ENCODE data around the gene RBM4. TPM values are rescaled to one million over a fixed set of nuclear protein-coding genes. Genes with fewer than 3 reads are reported as not detected.

Gene RBM4
- total and polyA plus RNA-seq, 2 experiments from 2014 or later, result 79.0 to 121 TPM

- Histone ChIP-seq H2AFZ (no peak overlapping the region), H3K4me2 (ENCODE audit: unreplicated experiment) (no peak overlapping the region), H3K4me3 (no peak overlapping the region), H3K36me3 (ENCODE audit: low read depth) (no peaks in the 10 kb centered on the region), H3F3A (ENCODE audit: insufficient read depth) (no peaks in the 10 kb centered on the region), H3K9ac (no peak overlapping the region), H3K27ac (no peak overlapping the region), H3K27me3 (replicated peaks; ENCODE audit: insufficient read depth) (no peaks in the 10 kb centered on the region), H3K79me2 (ENCODE audit: insufficient read depth) (no peaks in the 10 kb centered on the region), H3K9me3 (ENCODE audit: low read depth) (no peaks in the 10 kb centered on the region), H3K4me1 (ENCODE audit: insufficient read depth) (no peaks in the 10 kb centered on the region), H4K20me1 (ENCODE audit: insufficient read depth) (no peaks in the 10 kb centered on the region), H3K9me2 (ENCODE audit: insufficient read depth) (no peaks in the 10 kb centered on the region)
- in situ Hi-C loops (cut with MboI), result loop anchor here (10.0 kb wide), 2 partner anchors 145 to 285 kb away; partner anchors contain the start of gene C11orf86
- no peak for DNase-seq
- 89% methylated on average over 32 of the region's 32 CpGs for WGBS, 2 experiments (ENCODE audit: low coverage in 1 of 2, low lambda C conversion rate in 2 of 2, missing lambda C conversion rate in 2 of 2)
- no peak for TF ChIP-seq EZH2 (IDR thresholded peaks at IDR 0.05; ENCODE audit: insufficient read depth, poor library complexity, severe bottlenecking)
- TF ChIP-seq EZH2phosphoT487 (IDR thresholded peaks at IDR 0.05; ENCODE audit: insufficient read depth, low read depth), result no peak
Measured at GRCh38 chr11:66689661-66690590, 51.4 kb downstream of the RBM4 start.

GRCh38 chr11:66691311-66691980, 52.9 kb downstream of the RBM4 start:
- Histone ChIP-seq H3K9ac (no peak overlapping the region), H3K36me3 (ENCODE audit: low read depth) (no peaks in the 10 kb centered on the region), H3K4me1 (ENCODE audit: insufficient read depth) (no peaks in the 10 kb centered on the region), H3K9me2 (ENCODE audit: insufficient read depth) (no peaks in the 10 kb centered on the region), H4K20me1 (ENCODE audit: insufficient read depth) (no peaks in the 10 kb centered on the region), H3K27me3 (replicated peaks; ENCODE audit: insufficient read depth) (no peaks in the 10 kb centered on the region), H3K79me2 (ENCODE audit: insufficient read depth) (no peaks in the 10 kb centered on the region), H3K9me3 (ENCODE audit: low read depth) (no peaks in the 10 kb centered on the region), H3K27ac (no peak overlapping the region), H2AFZ (no peak overlapping the region), H3F3A (ENCODE audit: insufficient read depth) (no peaks in the 10 kb centered on the region), H3K4me3 (no peak overlapping the region), H3K4me2 (ENCODE audit: unreplicated experiment) (no peak overlapping the region)
- in situ Hi-C loops (cut with MboI), result loop anchor here (10.0 kb wide), 2 partner anchors 143 to 283 kb away; partner anchors contain the start of gene C11orf86
- TF ChIP-seq EZH2phosphoT487 (IDR thresholded peaks at IDR 0.05; ENCODE audit: insufficient read depth, low read depth), result no peak
- TF ChIP-seq EZH2 (IDR thresholded peaks at IDR 0.05; ENCODE audit: insufficient read depth, poor library complexity, severe bottlenecking), result no peak
- DNase-seq, result no peak
- 84 to 85% methylated on average over 36 to 38 of the region's 38 CpGs for WGBS, 2 experiments (ENCODE audit: low coverage in 1 of 2, low lambda C conversion rate in 2 of 2, missing lambda C conversion rate in 2 of 2)

GRCh38 chr11:66692446-66692845, 53.9 kb downstream of the RBM4 start:
- no peaks in the 10 kb centered on the region for H3K79me2 ChIP-seq (ENCODE audit: insufficient read depth)
- no peaks in the 10 kb centered on the region for H3K4me1 ChIP-seq (ENCODE audit: insufficient read depth)
- no peak overlapping the region for H3K27ac ChIP-seq
- no peaks in the 10 kb centered on the region for H3F3A ChIP-seq (ENCODE audit: insufficient read depth)
- H4K20me1 ChIP-seq (ENCODE audit: insufficient read depth), result no peaks in the 10 kb centered on the region
- H2AFZ ChIP-seq, result no peak overlapping the region
- in situ Hi-C loops (cut with MboI), result loop anchor here (10.0 kb wide), 2 partner anchors 142 to 282 kb away; partner anchors contain the start of gene C11orf86
- WGBS, 2 experiments (ENCODE audit: low coverage in 1 of 2, low lambda C conversion rate in 2 of 2, missing lambda C conversion rate in 2 of 2), result 86% methylated on average over 18 of the region's 18 CpGs
- no peak overlapping the region for H3K4me2 ChIP-seq (ENCODE audit: unreplicated experiment)
- no peaks in the 10 kb centered on the region for H3K27me3 ChIP-seq (replicated peaks; ENCODE audit: insufficient read depth)
- no peak overlapping the region for H3K4me3 ChIP-seq
- no peak overlapping the region for H3K9ac ChIP-seq
- TF ChIP-seq EZH2phosphoT487 (IDR thresholded peaks at IDR 0.05; ENCODE audit: insufficient read depth, low read depth) (no peak), EZH2 (IDR thresholded peaks at IDR 0.05; ENCODE audit: insufficient read depth, poor library complexity, severe bottlenecking) (no peak)
- no peaks in the 10 kb centered on the region for H3K9me2 ChIP-seq (ENCODE audit: insufficient read depth)
- DNase-seq, result no peak
- no peaks in the 10 kb centered on the region for H3K36me3 ChIP-seq (ENCODE audit: low read depth)
- no peaks in the 10 kb centered on the region for H3K9me3 ChIP-seq (ENCODE audit: low read depth)

- no peaks in the 10 kb centered on the region for H4K20me1 ChIP-seq (ENCODE audit: insufficient read depth)
- H3K27me3 ChIP-seq (replicated peaks; ENCODE audit: insufficient read depth), result no peaks in the 10 kb centered on the region
- H3K4me1 ChIP-seq (ENCODE audit: insufficient read depth), result no peaks in the 10 kb centered on the region
- H2AFZ ChIP-seq, result no peak overlapping the region
- TF ChIP-seq EZH2phosphoT487 (IDR thresholded peaks at IDR 0.05; ENCODE audit: insufficient read depth, low read depth) (no peak), EZH2 (IDR thresholded peaks at IDR 0.05; ENCODE audit: insufficient read depth, poor library complexity, severe bottlenecking) (no peak)
- H3K27ac ChIP-seq, result no peak overlapping the region
- no peak for DNase-seq
- H3K36me3 ChIP-seq (ENCODE audit: low read depth), result no peaks in the 10 kb centered on the region
- no peaks in the 10 kb centered on the region for H3K9me3 ChIP-seq (ENCODE audit: low read depth)
- H3K4me2 ChIP-seq (ENCODE audit: unreplicated experiment), result no peak overlapping the region
- no peaks in the 10 kb centered on the region for H3K79me2 ChIP-seq (ENCODE audit: insufficient read depth)
- no peak overlapping the region for H3K9ac ChIP-seq
- in situ Hi-C loops (cut with MboI), result loop anchor here (10.0 kb wide), 2 partner anchors 142 to 282 kb away; partner anchors contain the start of gene C11orf86
- H3F3A ChIP-seq (ENCODE audit: insufficient read depth), result no peaks in the 10 kb centered on the region
- no peak overlapping the region for H3K4me3 ChIP-seq
- 84 to 88% methylated on average over 19 to 20 of the region's 20 CpGs for WGBS, 2 experiments (ENCODE audit: low coverage in 1 of 2, low lambda C conversion rate in 2 of 2, missing lambda C conversion rate in 2 of 2)
- no peaks in the 10 kb centered on the region for H3K9me2 ChIP-seq (ENCODE audit: insufficient read depth)
Measured at GRCh38 chr11:66692871-66693331, 54.4 kb downstream of the RBM4 start.

Measured in GM23248 (cell line).